CD4-positive, alpha-beta T cell (primary cell): ENCODE results near the gene MAN1A2. TPM values are rescaled to one million over a fixed set of nuclear protein-coding genes. Genes with fewer than 3 reads are reported as not detected.

Experiments
- ATAC-seq: fragments of 200-7000 bp; cut with Tn5 transposase; one replicate; pipeline ENCODE4 v1.10.0; 2022; ENCODE audit warnings: mild to moderate bottlenecking; ENCODE audit not compliant: poor library complexity
- CTCF ChIA-PET: fragments of 350-600 bp; sonication (Branson Sonifier 250); formaldehyde crosslinking; loops from one replicate; lab custom pipeline; 2021; ENCODE audit warnings: antibody characterized with exemption, inconsistent platforms; lab: Charles Lee
- POLR2A ChIA-PET: fragments of 350-600 bp; sonication (Branson Sonifier 250); formaldehyde crosslinking; loops from one replicate; lab custom pipeline; 2021; ENCODE audit warnings: antibody characterized with exemption, inconsistent platforms; lab: Charles Lee
- DNase-seq, 14 experiments: peaks; one replicate each; pipeline ENCODE4 v3.0.0-alpha.2; 2013 to 2020; ENCODE audit warnings: mixed read lengths in 2 of 14
- H3K27ac ChIP-seq, 2 donors: one replicate each; pipeline versions ENCODE4 v1.5.1 to v1.7.0; 2013; ENCODE audit warnings: low read length in 2 of 2, low read depth in 1 of 2, mild to moderate bottlenecking in 1 of 2
- H3K27me3 ChIP-seq, 2 experiments: 1 replicate in 1 of 2; 2 replicates in 1 of 2; pipeline versions ENCODE4 v1.6.1 to v1.7.0; 2013; ENCODE audit warnings: low read length in 2 of 2, control low read depth in 1 of 2, mild to moderate bottlenecking in 1 of 2, moderate library complexity in 1 of 2; ENCODE audit not compliant: insufficient read depth in 2 of 2, control insufficient read depth in 1 of 2
- H3K36me3 ChIP-seq: one replicate; pipeline ENCODE4 v1.6.1; 2013; ENCODE audit warnings: low read length, control low read depth; ENCODE audit not compliant: insufficient read depth
- H3K4me1 ChIP-seq: one replicate; pipeline ENCODE4 v1.6.1; 2013; ENCODE audit warnings: low read length, control low read depth; ENCODE audit not compliant: insufficient read depth
- H3K4me3 ChIP-seq: one replicate; pipeline ENCODE4 v1.5.1; 2013; ENCODE audit warnings: mild to moderate bottlenecking, low read length, moderate library complexity
- H3K9me3 ChIP-seq, 2 experiments: 1 replicate in 1 of 2; 2 replicates in 1 of 2; pipeline versions ENCODE4 v1.6.1 to v1.7.0; 2013; ENCODE audit warnings: low read length in 2 of 2, mild to moderate bottlenecking in 2 of 2, control low read depth in 1 of 2, moderate library complexity in 1 of 2; ENCODE audit not compliant: control insufficient read depth in 1 of 2, insufficient read depth in 1 of 2
- H3K27ac Mint-ChIP-seq: one replicate; pipeline ENCODE4 v1.8.0; 2020; ENCODE audit warnings: mixed read lengths
- H3K27me3 Mint-ChIP-seq: one replicate; pipeline ENCODE4 v1.8.0; 2021; ENCODE audit warnings: mixed read lengths
- H3K36me3 Mint-ChIP-seq: one replicate; pipeline ENCODE4 v1.8.0; 2021; ENCODE audit warnings: low read depth, mixed read lengths
- H3K4me1 Mint-ChIP-seq: one replicate; pipeline ENCODE4 v1.8.0; 2021; ENCODE audit warnings: low read depth, mixed read lengths
- H3K4me3 Mint-ChIP-seq: one replicate; pipeline ENCODE4 v1.8.0; 2020; ENCODE audit warnings: mild to moderate bottlenecking, mixed read lengths
- H3K9me3 Mint-ChIP-seq: one replicate; pipeline ENCODE4 v1.8.0; 2020; ENCODE audit warnings: mixed read lengths
- intact Hi-C, 2 experiments: fragments of 100-400 bp; cut with DNase I in 1 of 2; cut with micrococcal nuclease in 1 of 2; formaldehyde crosslinking; loops; one replicate each; pipeline versions ENCODE4 v1.15.1 to v1.9.0; 2023 to 2025; cut with DNase I, micrococcal nuclease
- total RNA-seq, 174 experiments: library from RNA in 2 of 174; stranded (reverse) in 2 of 174; gene quantifications; one replicate each; pipeline ENCODE4 v1.2.3 and lab custom pipeline; 2021 to 2026
- TF ChIP-seq, protein P1 (sequence below): fragments of 200-600 bp; IDR thresholded peaks from one replicate; pipeline ENCODE4 v1.8.0; 2022; ENCODE audit warnings: antibody characterized with exemption, mild to moderate bottlenecking

The MAN1A2 gene
- total RNA-seq, 2 experiments from 2014 or later, result 45.6 to 49.7 TPM

DNA sequence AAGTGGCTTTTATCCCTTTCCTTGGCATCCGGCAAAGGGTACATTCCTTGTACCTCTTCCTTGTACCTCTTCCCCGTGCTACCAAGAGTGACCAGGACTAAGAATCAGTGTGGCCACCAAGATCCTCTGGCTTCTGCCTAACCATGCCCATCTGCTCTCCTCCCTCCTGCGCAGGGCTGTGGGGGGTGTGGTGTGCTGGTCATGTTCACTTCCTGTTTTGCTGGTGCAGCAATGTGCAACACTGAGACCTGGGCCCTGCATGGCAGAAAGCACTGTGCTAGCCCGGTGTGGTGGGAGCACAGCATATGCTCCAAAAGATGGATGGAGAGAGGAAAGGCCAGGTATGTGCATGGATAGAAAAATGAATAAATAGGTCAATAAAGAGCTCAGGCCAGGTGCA, 205.3 kb downstream of the MAN1A2 start:
- Histone ChIP-seq H3K36me3 (no peaks in the 10 kb centered on the region), H3K27me3 (no peaks in the 10 kb centered on the region), H3K27ac (no peak overlapping the region), H3K9me3 (no peaks in the 10 kb centered on the region), H3K4me1 (peaks cover 23% of the 10 kb centered on the region), H3K4me3 (no peak overlapping the region)
- peaks cover 30% of the 10 kb centered on the region for H3K4me1 Mint-ChIP-seq
- H3K27ac Mint-ChIP-seq, result no peak overlapping the region
- peak in 12 of 14 experiments; percentile 7 to 53 (median 36) for DNase-seq
- TF ChIP-seq, protein P1, sequence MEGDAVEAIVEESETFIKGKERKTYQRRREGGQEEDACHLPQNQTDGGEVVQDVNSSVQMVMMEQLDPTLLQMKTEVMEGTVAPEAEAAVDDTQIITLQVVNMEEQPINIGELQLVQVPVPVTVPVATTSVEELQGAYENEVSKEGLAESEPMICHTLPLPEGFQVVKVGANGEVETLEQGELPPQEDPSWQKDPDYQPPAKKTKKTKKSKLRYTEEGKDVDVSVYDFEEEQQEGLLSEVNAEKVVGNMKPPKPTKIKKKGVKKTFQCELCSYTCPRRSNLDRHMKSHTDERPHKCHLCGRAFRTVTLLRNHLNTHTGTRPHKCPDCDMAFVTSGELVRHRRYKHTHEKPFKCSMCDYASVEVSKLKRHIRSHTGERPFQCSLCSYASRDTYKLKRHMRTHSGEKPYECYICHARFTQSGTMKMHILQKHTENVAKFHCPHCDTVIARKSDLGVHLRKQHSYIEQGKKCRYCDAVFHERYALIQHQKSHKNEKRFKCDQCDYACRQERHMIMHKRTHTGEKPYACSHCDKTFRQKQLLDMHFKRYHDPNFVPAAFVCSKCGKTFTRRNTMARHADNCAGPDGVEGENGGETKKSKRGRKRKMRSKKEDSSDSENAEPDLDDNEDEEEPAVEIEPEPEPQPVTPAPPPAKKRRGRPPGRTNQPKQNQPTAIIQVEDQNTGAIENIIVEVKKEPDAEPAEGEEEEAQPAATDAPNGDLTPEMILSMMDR, result no peak
- intact Hi-C loops, result no loop called here
- H3K27me3 Mint-ChIP-seq, result no peaks in the 10 kb centered on the region
- ChIA-PET CTCF (no interaction called here), POLR2A (interaction anchor here (1.8 kb wide), 1 partner anchor 35 kb away, joined by 5 read pairs; no protein-coding TSS in a partner anchor)
- H3K36me3 Mint-ChIP-seq, result no peaks in the 10 kb centered on the region
- H3K9me3 Mint-ChIP-seq, result no peaks in the 10 kb centered on the region
- ATAC-seq, result peak; percentile 77
- peak overlapping the region; percentile 14 for H3K4me3 Mint-ChIP-seq

DNA sequence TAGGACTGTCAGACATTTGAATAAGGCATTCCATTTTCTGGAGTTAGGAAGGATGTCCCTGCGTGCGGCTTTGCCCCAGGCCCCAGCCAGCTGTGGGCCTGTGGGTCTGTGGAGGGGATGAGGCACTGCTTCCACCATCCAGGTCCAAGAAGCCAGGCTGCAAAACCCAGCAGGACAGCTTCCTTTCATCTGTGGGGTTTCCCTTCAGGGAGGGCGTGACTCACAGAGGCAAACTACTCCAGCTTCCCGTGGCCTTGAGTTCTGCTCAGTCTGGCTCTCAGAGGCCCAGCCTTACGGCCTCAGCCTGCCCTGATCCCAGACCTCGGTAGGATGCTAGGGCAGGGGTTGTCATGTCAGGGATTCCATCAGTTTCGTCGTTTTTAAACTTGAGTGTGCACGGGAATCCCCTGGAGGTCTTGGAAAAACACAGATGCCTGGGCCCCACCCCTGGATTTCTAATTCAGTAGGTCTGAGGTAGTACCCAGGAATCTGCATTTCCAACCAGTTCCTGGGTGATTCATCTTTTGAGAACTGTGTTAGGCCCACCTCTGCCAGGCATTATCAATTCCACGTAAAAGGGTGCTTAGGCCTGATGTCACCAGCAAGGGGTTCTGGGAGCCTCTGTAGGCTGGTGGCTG, 206.3 kb downstream of the MAN1A2 start:
- no peaks in the 10 kb centered on the region for H3K36me3 ChIP-seq
- no peaks in the 10 kb centered on the region for H3K9me3 ChIP-seq
- Mint-ChIP-seq H3K4me3 (no peak overlapping the region), H3K27me3 (no peaks in the 10 kb centered on the region), H3K9me3 (no peaks in the 10 kb centered on the region), H3K27ac (no peak overlapping the region), H3K36me3 (no peaks in the 10 kb centered on the region), H3K4me1 (peaks cover 30% of the 10 kb centered on the region)
- no peak overlapping the region for H3K4me3 ChIP-seq
- ChIA-PET POLR2A (interaction anchor here (1.8 kb wide), 1 partner anchor 34 kb away, joined by 5 read pairs; no protein-coding TSS in a partner anchor), CTCF (no interaction called here)
- TF ChIP-seq, protein P1, result no peak
- no peak for ATAC-seq
- H3K27ac ChIP-seq, result no peak overlapping the region
- intact Hi-C loops, result no loop called here
- H3K27me3 ChIP-seq, result no peaks in the 10 kb centered on the region
- peaks cover 23% of the 10 kb centered on the region for H3K4me1 ChIP-seq
- DNase-seq, result peak in 2 of 14 experiments; percentile 16 to 34

DNA sequence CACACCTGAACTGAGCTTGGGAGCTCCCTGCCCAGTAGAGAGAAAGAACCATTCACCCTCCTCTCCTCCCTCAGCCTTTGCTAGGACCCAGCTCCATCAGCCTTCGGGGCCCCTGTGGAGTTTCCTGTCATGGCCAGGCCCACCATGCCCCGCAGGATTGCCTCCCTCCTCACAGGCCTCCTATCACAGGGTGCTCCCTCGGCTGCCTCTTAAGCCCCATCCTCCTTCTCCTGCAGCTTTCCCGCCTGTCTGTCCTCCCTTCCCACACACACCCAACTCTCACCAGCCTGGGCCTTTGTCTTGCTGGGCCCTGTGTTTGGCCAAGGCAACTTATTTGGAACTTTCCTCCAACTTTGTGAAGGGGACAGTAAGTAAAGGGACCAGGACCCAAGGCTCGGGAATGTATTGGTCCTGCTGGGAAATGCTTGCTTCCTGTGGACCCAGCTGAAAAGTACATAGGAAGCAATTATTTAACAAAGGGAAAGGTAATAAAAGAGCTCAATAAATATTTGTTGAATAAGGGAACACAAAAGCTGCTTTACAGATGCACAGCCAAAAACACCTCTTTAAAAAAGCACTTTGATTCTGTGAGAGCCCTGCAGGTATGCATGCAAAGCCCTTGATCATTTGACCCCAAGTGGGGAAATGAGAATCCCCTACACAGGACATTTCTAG, 207.0 kb downstream of the MAN1A2 start:
- no peak overlapping the region for H3K27ac Mint-ChIP-seq
- CTCF ChIA-PET, result no interaction called here

More for the DNA sequence above, 207.0 kb downstream of the MAN1A2 start:
- no peak for DNase-seq
- Histone ChIP-seq H3K27me3 (no peaks in the 10 kb centered on the region), H3K4me3 (no peak overlapping the region), H3K27ac (no peak overlapping the region), H3K9me3 (no peaks in the 10 kb centered on the region), H3K4me1 (peaks cover 23% of the 10 kb centered on the region), H3K36me3 (no peaks in the 10 kb centered on the region)
- Mint-ChIP-seq H3K4me1 (peaks cover 30% of the 10 kb centered on the region), H3K36me3 (no peaks in the 10 kb centered on the region), H3K27me3 (no peaks in the 10 kb centered on the region), H3K9me3 (no peaks in the 10 kb centered on the region), H3K4me3 (no peak overlapping the region)
- TF ChIP-seq, protein P1, result no peak
- ATAC-seq, result no peak
- POLR2A ChIA-PET, result no interaction called here
- intact Hi-C loops, result no loop called here
